ENCODE results near the gene DNAH10. TPM values are rescaled to one million over a fixed set of nuclear protein-coding genes. Genes with fewer than 3 reads are reported as not detected.
A peak's percentile ranks its signal among the peaks of the same experiment; 100 is the strongest.

Gene DNAH10
- total and polyA plus RNA-seq, 7 experiments from 2014 or later = 0.05 to 0.50 (median 0.10) TPM

- CTCF ChIA-PET = no interaction called here
- Histone ChIP-seq H3K27ac (ENCODE audit: low read depth, low read length) (no peak overlapping the region), H3K4me3 (ENCODE audit: low read length) (no peak overlapping the region), H3K36me3 (ENCODE audit: control insufficient read depth in 2 of 3, insufficient read depth in 3 of 3, low read length in 3 of 3) (peaks cover 18 to 64% (median 31%) of the 10 kb centered on the region in 3 experiments), H3K4me1 (ENCODE audit: control insufficient read depth in 2 of 2, insufficient read depth in 2 of 2, low read length in 2 of 2) (peaks cover 0 to 6% of the 10 kb centered on the region in 2 donors), H3K27me3 (ENCODE audit: control insufficient read depth in 2 of 2, insufficient read depth in 2 of 2, low read length in 2 of 2) (no peaks in the 10 kb centered on the region), H3K9me3 (ENCODE audit: control insufficient read depth in 2 of 3, low read length in 3 of 3) (no peaks in the 10 kb centered on the region)
- Mint-ChIP-seq H3K27ac (no peak overlapping the region), H3K36me3 (peaks cover 0 to 39% (median 21%) of the 10 kb centered on the region in 5 donors), H3K4me3 (no peak overlapping the region), H3K9me3 (no peaks in the 10 kb centered on the region), H3K27me3 (no peaks in the 10 kb centered on the region), H3K4me1 (peaks cover 7 to 42% (median 21%) of the 10 kb centered on the region in 7 donors)
- DNase-seq (no peak), ATAC-seq (no peak)
- POLR2A ChIA-PET = interaction anchor here (0.9 kb wide), 1 partner anchor 11 kb away, joined by 3 read pairs; no protein-coding TSS in a partner anchor
- intact Hi-C loops (cut with micrococcal nuclease) = no loop called here
Observed at GRCh38 chr12:123750159-123750656, 11.9 kb upstream of the DNAH10 start.

- no peaks in the 10 kb centered on the region for H3K9me3 Mint-ChIP-seq
- H3K4me3 Mint-ChIP-seq = no peak overlapping the region
- no peaks in the 10 kb centered on the region for H3K9me3 ChIP-seq (ENCODE audit: control insufficient read depth in 2 of 3, low read length in 3 of 3)
- H3K27me3 Mint-ChIP-seq = no peaks in the 10 kb centered on the region
- peaks cover 18 to 66% (median 33%) of the 10 kb centered on the region in 3 experiments for H3K36me3 ChIP-seq (ENCODE audit: control insufficient read depth in 2 of 3, insufficient read depth in 3 of 3, low read length in 3 of 3)
- no peak overlapping the region for H3K27ac ChIP-seq (ENCODE audit: low read depth, low read length)
- peaks cover 0 to 38% (median 21%) of the 10 kb centered on the region in 5 donors for H3K36me3 Mint-ChIP-seq
- no peak for DNase-seq
- peaks cover 0 to 3% of the 10 kb centered on the region in 2 donors for H3K4me1 ChIP-seq (ENCODE audit: control insufficient read depth in 2 of 2, insufficient read depth in 2 of 2, low read length in 2 of 2)
- CTCF ChIA-PET = no interaction called here
- no peak for ATAC-seq
- peaks cover 5 to 35% (median 17%) of the 10 kb centered on the region in 7 donors for H3K4me1 Mint-ChIP-seq
- no peaks in the 10 kb centered on the region for H3K27me3 ChIP-seq (ENCODE audit: control insufficient read depth in 2 of 2, insufficient read depth in 2 of 2, low read length in 2 of 2)
- intact Hi-C loops (cut with micrococcal nuclease) = no loop called here
- no peak overlapping the region for H3K27ac Mint-ChIP-seq
- no peak overlapping the region for H3K4me3 ChIP-seq (ENCODE audit: low read length)
- POLR2A ChIA-PET = no interaction called here
Observed at GRCh38 chr12:123752046-123752445, 10.1 kb upstream of the DNAH10 start.

- Histone ChIP-seq H3K4me1 (ENCODE audit: control insufficient read depth in 2 of 2, insufficient read depth in 2 of 2, low read length in 2 of 2) (no peaks in the 10 kb centered on the region), H3K36me3 (ENCODE audit: control insufficient read depth in 2 of 3, insufficient read depth in 3 of 3, low read length in 3 of 3) (peaks cover 11 to 60% (median 29%) of the 10 kb centered on the region in 3 experiments), H3K27ac (ENCODE audit: low read depth, low read length) (no peak overlapping the region), H3K27me3 (ENCODE audit: control insufficient read depth in 2 of 2, insufficient read depth in 2 of 2, low read length in 2 of 2) (no peaks in the 10 kb centered on the region), H3K4me3 (ENCODE audit: low read length) (no peak overlapping the region), H3K9me3 (ENCODE audit: control insufficient read depth in 2 of 3, low read length in 3 of 3) (no peaks in the 10 kb centered on the region)
- no peak overlapping the region for H3K27ac Mint-ChIP-seq
- no peak for DNase-seq
- ChIA-PET POLR2A (no interaction called here), CTCF (no interaction called here)
- peaks cover 0 to 26% (median 15%) of the 10 kb centered on the region in 5 donors for H3K36me3 Mint-ChIP-seq
- intact Hi-C loops (cut with micrococcal nuclease) = no loop called here
- H3K4me1 Mint-ChIP-seq = peaks cover 0 to 15% (median 0%) of the 10 kb centered on the region in 7 donors
- no peak for ATAC-seq
- no peak overlapping the region for H3K4me3 Mint-ChIP-seq
- no peaks in the 10 kb centered on the region for H3K9me3 Mint-ChIP-seq
- no peaks in the 10 kb centered on the region for H3K27me3 Mint-ChIP-seq
Observed at GRCh38 chr12:123754041-123754772, 7.9 kb upstream of the DNAH10 start.

GRCh38 chr12:123757561-123757960, 4.5 kb upstream of the DNAH10 start:
- Mint-ChIP-seq H3K4me1 (peaks cover 0 to 8% (median under 1%) of the 10 kb centered on the region in 7 donors), H3K9me3 (no peaks in the 10 kb centered on the region), H3K4me3 (no peak overlapping the region), H3K27me3 (no peaks in the 10 kb centered on the region), H3K27ac (no peak overlapping the region), H3K36me3 (peaks cover 0 to 14% (median 6%) of the 10 kb centered on the region in 5 donors)
- intact Hi-C loops (cut with micrococcal nuclease) = no loop called here
- no peak overlapping the region for H3K4me3 ChIP-seq (ENCODE audit: low read length)
- H3K9me3 ChIP-seq (ENCODE audit: control insufficient read depth in 2 of 3, low read length in 3 of 3) = no peaks in the 10 kb centered on the region
- ChIA-PET CTCF (no interaction called here), POLR2A (no interaction called here)
- DNase-seq = no peak
- ATAC-seq = no peak
- peaks cover 11 to 34% (median 14%) of the 10 kb centered on the region in 3 experiments for H3K36me3 ChIP-seq (ENCODE audit: control insufficient read depth in 2 of 3, insufficient read depth in 3 of 3, low read length in 3 of 3)
- no peaks in the 10 kb centered on the region for H3K27me3 ChIP-seq (ENCODE audit: control insufficient read depth in 2 of 2, insufficient read depth in 2 of 2, low read length in 2 of 2)
- H3K4me1 ChIP-seq (ENCODE audit: control insufficient read depth in 2 of 2, insufficient read depth in 2 of 2, low read length in 2 of 2) = peaks cover 0 to 2% of the 10 kb centered on the region in 2 donors
- no peak overlapping the region for H3K27ac ChIP-seq (ENCODE audit: low read depth, low read length)

- Histone ChIP-seq H3K27me3 (ENCODE audit: control insufficient read depth in 2 of 2, insufficient read depth in 2 of 2, low read length in 2 of 2) (no peaks in the 10 kb centered on the region), H3K4me3 (ENCODE audit: low read length) (no peak overlapping the region), H3K4me1 (ENCODE audit: control insufficient read depth in 2 of 2, insufficient read depth in 2 of 2, low read length in 2 of 2) (peaks cover 0 to 4% of the 10 kb centered on the region in 2 donors), H3K36me3 (ENCODE audit: control insufficient read depth in 2 of 3, insufficient read depth in 3 of 3, low read length in 3 of 3) (peaks cover 0 to 8% (median 2%) of the 10 kb centered on the region in 3 experiments), H3K9me3 (ENCODE audit: control insufficient read depth in 2 of 3, low read length in 3 of 3) (no peaks in the 10 kb centered on the region), H3K27ac (ENCODE audit: low read depth, low read length) (no peak overlapping the region)
- peak overlapping the region in 1 of 10 donors; percentile 33 for H3K4me3 Mint-ChIP-seq
- H3K36me3 Mint-ChIP-seq = peaks cover 0 to 7% (median 4%) of the 10 kb centered on the region in 5 donors
- ATAC-seq (no peak), DNase-seq (no peak)
- peaks cover 0 to 5% (median 0%) of the 10 kb centered on the region in 5 donors for H3K27me3 Mint-ChIP-seq
- ChIA-PET CTCF (no interaction called here), POLR2A (no interaction called here)
- H3K9me3 Mint-ChIP-seq = no peaks in the 10 kb centered on the region
- H3K4me1 Mint-ChIP-seq = peaks cover 0 to 12% (median 4%) of the 10 kb centered on the region in 7 donors
- intact Hi-C loops (cut with micrococcal nuclease) = loop anchor here in 1 of 2 donors (5.0 kb wide), 2 partner anchors 128 to 222 kb away; partner anchors contain the start of genes EIF2B1 and GTF2H3
- H3K27ac Mint-ChIP-seq = no peak overlapping the region
Observed at GRCh38 chr12:123760267-123760938, 1.7 kb upstream of the DNAH10 start.

- peaks cover 0 to 5% (median 0%) of the 10 kb centered on the region in 5 donors for H3K36me3 Mint-ChIP-seq
- POLR2A ChIA-PET = no interaction called here
- peak overlapping the region; percentile 75 to 94 (median 85) for H3K4me3 Mint-ChIP-seq
- Histone ChIP-seq H3K27ac (ENCODE audit: low read depth, low read length) (no peak overlapping the region), H3K27me3 (ENCODE audit: control insufficient read depth in 2 of 2, insufficient read depth in 2 of 2, low read length in 2 of 2) (no peaks in the 10 kb centered on the region), H3K4me3 (ENCODE audit: low read length) (peak overlapping the region; percentile 52), H3K9me3 (ENCODE audit: control insufficient read depth in 2 of 3, low read length in 3 of 3) (no peaks in the 10 kb centered on the region), H3K4me1 (ENCODE audit: control insufficient read depth in 2 of 2, insufficient read depth in 2 of 2, low read length in 2 of 2) (peaks cover 0 to 4% of the 10 kb centered on the region in 2 donors), H3K36me3 (ENCODE audit: control insufficient read depth in 2 of 3, insufficient read depth in 3 of 3, low read length in 3 of 3) (no peaks in the 10 kb centered on the region)
- DNase-seq (no peak), ATAC-seq (no peak)
- no peaks in the 10 kb centered on the region for H3K9me3 Mint-ChIP-seq
- H3K4me1 Mint-ChIP-seq = peaks cover 5 to 13% (median 8%) of the 10 kb centered on the region in 7 donors
- CTCF ChIA-PET = no interaction called here
- H3K27ac Mint-ChIP-seq = no peak overlapping the region
- peaks cover 0 to 11% (median 5%) of the 10 kb centered on the region in 5 donors for H3K27me3 Mint-ChIP-seq
- intact Hi-C loops (cut with micrococcal nuclease) = loop anchor here in 1 of 2 donors (2.0 to 5.0 kb wide), 3 partner anchors 50 to 220 kb away; partner anchors contain the start of genes ATP6V0A2, EIF2B1 and GTF2H3
Observed at GRCh38 chr12:123762715-123763052, 583 bp downstream of the DNAH10 start.

All from naive thymus-derived CD4-positive, alpha-beta T cell (primary cell).